Measurements from ENCODE around the gene WDR70. TPM values are rescaled to one million over a fixed set of nuclear protein-coding genes. Genes with fewer than 3 reads are reported as not detected.

WDR70 gene
- total and polyA plus RNA-seq, 10 of the 15 experiments (the other 5 are each of a cell fraction or from before 2014, with no cell fraction given), result 10.9 to 33.6 (median 29.1) TPM

DNA sequence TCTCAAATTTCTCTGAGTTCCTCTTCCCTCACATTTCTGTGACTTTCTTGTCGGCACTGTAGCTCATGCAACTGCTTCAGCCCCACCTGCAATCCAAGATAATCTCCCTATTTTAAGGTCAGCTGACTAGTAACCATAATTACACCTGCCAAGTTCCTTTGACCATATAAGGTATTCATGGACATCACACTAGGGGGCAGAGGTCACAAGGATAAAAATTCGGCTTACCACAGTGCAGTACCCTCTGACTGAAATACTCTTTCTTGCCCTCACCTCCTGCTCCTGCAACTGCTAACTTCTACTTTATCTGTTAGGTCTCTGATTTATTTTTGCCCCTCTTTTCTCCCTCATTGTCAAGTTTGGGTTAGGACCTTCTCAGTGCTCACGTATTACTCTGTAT is 316.5 kb downstream of the WDR70 start:
- H3K36me3 ChIP-seq (ENCODE audit: control insufficient read depth in 2 of 2, insufficient read depth in 2 of 2, low read length in 1 of 2), result no peaks in the 10 kb centered on the region
- ChIA-PET SMC1A (ENCODE audit: uncharacterized antibody, unreplicated experiment) (interaction anchor here (0.9 kb wide), 1 partner anchor 23 kb away, joined by 3 read pairs; no protein-coding TSS in a partner anchor), CTCF (no interaction called here), POLR2A (no interaction called here), RAD21 (ENCODE audit: unreplicated experiment) (no interaction called here)
- no peak overlapping the region for H2AFZ ChIP-seq (ENCODE audit: control insufficient read depth, low read depth, low read length)
- DNase-seq (ENCODE audit: low read depth, low spot score) (no peak), FAIRE-seq (no peak), ATAC-seq (no peak)
- no peaks in the 10 kb centered on the region for H3K27me3 ChIP-seq (replicated peaks in 1 of 2; ENCODE audit: control insufficient read depth in 2 of 2, insufficient read depth in 2 of 2, low read length in 1 of 2)
- in situ Hi-C loops (cut with MboI), result no loop called here
- 92% methylated on average over 3 of the region's 3 CpGs for WGBS (ENCODE audit: insufficient coverage, insufficient replicate concordance, low lambda C conversion rate, missing lambda C conversion rate)
- no peak overlapping the region for H3K9ac ChIP-seq (ENCODE audit: control insufficient read depth, insufficient read depth, low read length)
- H3K4me1 ChIP-seq (ENCODE audit: control insufficient read depth, insufficient read depth, low read length), result no peaks in the 10 kb centered on the region
- intact Hi-C loops (cut with micrococcal nuclease; ENCODE audit: unreplicated experiment), result no loop called here
- H3K79me2 ChIP-seq (ENCODE audit: control insufficient read depth, insufficient read depth, low read length), result no peaks in the 10 kb centered on the region
- H3K4me2 ChIP-seq (ENCODE audit: control insufficient read depth, insufficient read depth), result no peak overlapping the region
- no peaks in the 10 kb centered on the region; the same call in 2 of the 3 replicates for H3K9me3 ChIP-seq (replicated peaks; ENCODE audit: control insufficient read depth, insufficient read depth, low read length)
- H4K20me1 ChIP-seq (ENCODE audit: control insufficient read depth, insufficient read depth), result no peaks in the 10 kb centered on the region
- BruUV-seq (replicated peaks), result no TSS peak
- no peak overlapping the region for H3K4me3 ChIP-seq
- TF ChIP-seq MEF2A (IDR thresholded peaks at IDR 0.05; ENCODE audit: insufficient read depth, low read depth, low read length) (no peak), SRF (IDR thresholded peaks at IDR 0.05; ENCODE audit: low read depth in 2 of 2, low read length in 2 of 2) (0 out of 4 replicates have a peak, but pooled peaks of 1 of the 2 experiments have one; percentile 14)
- no peak overlapping the region for H3K27ac ChIP-seq (ENCODE audit: control insufficient read depth, insufficient read depth)

DNA sequence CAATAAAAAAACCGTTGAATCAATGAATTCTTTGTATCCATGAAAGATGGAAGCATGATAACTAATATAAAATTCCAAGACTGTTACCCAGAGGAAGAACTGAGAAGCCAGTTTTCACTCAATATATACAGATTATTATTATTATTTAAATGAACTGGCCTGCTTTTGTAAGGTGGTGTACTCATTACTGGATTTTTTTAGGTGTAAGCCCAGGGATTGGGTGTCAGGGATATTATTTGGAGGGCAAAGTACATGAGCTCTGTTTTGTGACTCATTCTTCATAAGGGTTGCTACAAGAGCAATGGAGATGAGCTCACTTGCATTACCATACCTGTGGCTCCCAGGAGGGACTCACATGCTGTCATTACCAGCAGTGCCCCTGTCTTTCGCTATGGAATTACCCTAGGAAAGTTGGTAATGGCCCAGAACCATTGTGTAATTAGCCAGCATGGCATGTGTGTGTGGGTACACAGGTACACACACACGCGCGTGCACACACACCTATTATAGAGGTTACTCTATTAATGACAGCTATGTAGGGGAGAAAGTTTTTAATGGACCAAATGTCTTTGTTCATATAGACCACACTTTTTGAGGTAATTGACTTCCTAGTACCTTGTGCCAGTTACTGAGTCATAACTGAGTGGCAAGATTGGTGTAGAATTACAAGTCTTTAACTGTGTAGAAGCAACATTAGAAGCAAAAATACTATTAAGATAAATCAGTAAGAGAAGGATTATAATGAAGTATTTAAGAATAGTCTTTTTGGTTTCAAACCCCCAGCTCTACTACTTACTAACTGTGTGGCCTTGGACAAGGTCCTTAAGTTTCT is 317.3 kb downstream of the WDR70 start:
- no peaks in the 10 kb centered on the region for H3K27me3 ChIP-seq (replicated peaks in 1 of 2; ENCODE audit: control insufficient read depth in 2 of 2, insufficient read depth in 2 of 2, low read length in 1 of 2)
- ATAC-seq, result peak; percentile 66
- H3K79me2 ChIP-seq (ENCODE audit: control insufficient read depth, insufficient read depth, low read length), result no peaks in the 10 kb centered on the region
- H3K36me3 ChIP-seq (ENCODE audit: control insufficient read depth in 2 of 2, insufficient read depth in 2 of 2, low read length in 1 of 2), result no peaks in the 10 kb centered on the region
- H3K4me1 ChIP-seq (ENCODE audit: control insufficient read depth, insufficient read depth, low read length), result no peaks in the 10 kb centered on the region
- POLR2A ChIA-PET, result interaction anchor here (0.6 kb wide), 1 partner anchor 326 kb away, joined by 7 read pairs; the partner anchor contains the start of gene NUP155
- no peak overlapping the region for H3K27ac ChIP-seq (ENCODE audit: control insufficient read depth, insufficient read depth)
- DNase-seq (ENCODE audit: low read depth, low spot score), result no peak
- intact Hi-C loops (cut with micrococcal nuclease; ENCODE audit: unreplicated experiment) (no loop called here), in situ Hi-C loops (cut with MboI) (no loop called here)
- SMC1A ChIA-PET (ENCODE audit: uncharacterized antibody, unreplicated experiment), result interaction anchor here (0.7 to 0.9 kb wide), 2 partner anchors 23 to 50 kb away, joined by 3 read pairs; no protein-coding TSS in a partner anchor
- no peak overlapping the region for H3K4me2 ChIP-seq (ENCODE audit: control insufficient read depth, insufficient read depth)
- no peak overlapping the region for H2AFZ ChIP-seq (ENCODE audit: control insufficient read depth, low read depth, low read length)
- no peak for FAIRE-seq
- H3K4me3 ChIP-seq, result no peak overlapping the region
- no peaks in the 10 kb centered on the region; the same call in 2 of the 3 replicates for H3K9me3 ChIP-seq (replicated peaks; ENCODE audit: control insufficient read depth, insufficient read depth, low read length)
- 99% methylated on average over 5 of the region's 5 CpGs for WGBS (ENCODE audit: insufficient coverage, insufficient replicate concordance, low lambda C conversion rate, missing lambda C conversion rate)
- RAD21 ChIA-PET (ENCODE audit: unreplicated experiment), result no interaction called here
- BruUV-seq (replicated peaks), result no TSS peak
- no peak overlapping the region for H3K9ac ChIP-seq (ENCODE audit: control insufficient read depth, insufficient read depth, low read length)
- CTCF ChIA-PET, result interaction anchor here (0.6 to 1.3 kb wide), 3 partner anchors 27 to 283 kb away, joined by 3 read pairs; no protein-coding TSS in a partner anchor
- no peaks in the 10 kb centered on the region for H4K20me1 ChIP-seq (ENCODE audit: control insufficient read depth, insufficient read depth)
- TF ChIP-seq MXI1 (IDR thresholded peaks at IDR 0.05; ENCODE audit: low read depth, low read length) (no peak), CBX3 (IDR thresholded peaks at IDR 0.05; ENCODE audit: borderline replicate concordance, low read depth) (no peak), ZNF24 (IDR thresholded peaks at IDR 0.05) (no peak), RELA (IDR thresholded peaks at IDR 0.05; ENCODE audit: borderline replicate concordance, partially characterized antibody) (no peak), GABPA (IDR thresholded peaks at IDR 0.05; ENCODE audit: low read depth) (no peak), ETV6 (conservative IDR thresholded peaks at IDR 0.05 in 1 of 2, IDR thresholded peaks at IDR 0.05 in 1 of 2; ENCODE audit: borderline replicate concordance in 1 of 2, low read depth in 1 of 2) (no peak), ESRRA (IDR thresholded peaks at IDR 0.05; ENCODE audit: low read length) (no peak), SREBF2 (IDR thresholded peaks at IDR 0.05; ENCODE audit: low read length) (no peak)
- TF ChIP-seq, protein P1, sequence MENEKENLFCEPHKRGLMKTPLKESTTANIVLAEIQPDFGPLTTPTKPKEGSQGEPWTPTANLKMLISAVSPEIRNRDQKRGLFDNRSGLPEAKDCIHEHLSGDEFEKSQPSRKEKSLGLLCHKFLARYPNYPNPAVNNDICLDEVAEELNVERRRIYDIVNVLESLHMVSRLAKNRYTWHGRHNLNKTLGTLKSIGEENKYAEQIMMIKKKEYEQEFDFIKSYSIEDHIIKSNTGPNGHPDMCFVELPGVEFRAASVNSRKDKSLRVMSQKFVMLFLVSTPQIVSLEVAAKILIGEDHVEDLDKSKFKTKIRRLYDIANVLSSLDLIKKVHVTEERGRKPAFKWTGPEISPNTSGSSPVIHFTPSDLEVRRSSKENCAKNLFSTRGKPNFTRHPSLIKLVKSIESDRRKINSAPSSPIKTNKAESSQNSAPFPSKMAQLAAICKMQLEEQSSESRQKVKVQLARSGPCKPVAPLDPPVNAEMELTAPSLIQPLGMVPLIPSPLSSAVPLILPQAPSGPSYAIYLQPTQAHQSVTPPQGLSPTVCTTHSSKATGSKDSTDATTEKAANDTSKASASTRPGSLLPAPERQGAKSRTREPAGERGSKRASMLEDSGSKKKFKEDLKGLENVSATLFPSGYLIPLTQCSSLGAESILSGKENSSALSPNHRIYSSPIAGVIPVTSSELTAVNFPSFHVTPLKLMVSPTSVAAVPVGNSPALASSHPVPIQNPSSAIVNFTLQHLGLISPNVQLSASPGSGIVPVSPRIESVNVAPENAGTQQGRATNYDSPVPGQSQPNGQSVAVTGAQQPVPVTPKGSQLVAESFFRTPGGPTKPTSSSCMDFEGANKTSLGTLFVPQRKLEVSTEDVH (IDR thresholded peaks at IDR 0.05; ENCODE audit: low read depth, partially characterized antibody), result no peak

Data from GM12878 (cell line).